Stomach smooth muscle (tissue), 2 donors: Measurements from ENCODE around the gene PPP6R2.

Experiments used
- H3K27ac ChIP-seq: one replicate; pipeline ENCODE4 v1.7.0; 2013; ENCODE audit warnings: mild to moderate bottlenecking, low read length, inconsistent platforms
- H3K27me3 ChIP-seq, 2 donors: one replicate each; pipeline ENCODE4 v1.7.0; 2013; ENCODE audit warnings: low read length in 2 of 2; ENCODE audit not compliant: insufficient read depth in 2 of 2, control insufficient read depth in 1 of 2
- H3K36me3 ChIP-seq, 2 donors: one replicate each; pipeline ENCODE4 v1.7.0; 2013; ENCODE audit warnings: low read length in 2 of 2; ENCODE audit not compliant: control insufficient read depth in 2 of 2, insufficient read depth in 2 of 2
- H3K4me1 ChIP-seq: one replicate; pipeline ENCODE4 v1.7.0; 2013; ENCODE audit warnings: low read length; ENCODE audit not compliant: control insufficient read depth, insufficient read depth
- H3K4me3 ChIP-seq, 2 donors: one replicate each; pipeline ENCODE4 v1.7.0; 2013; ENCODE audit warnings: low read length in 2 of 2
- H3K9ac ChIP-seq, 2 donors: one replicate each; pipeline ENCODE4 v1.7.0; 2013; ENCODE audit warnings: low read length in 2 of 2, mild to moderate bottlenecking in 1 of 2
- H3K9me3 ChIP-seq, 2 donors: one replicate each; pipeline ENCODE4 v1.7.0; 2013; ENCODE audit warnings: low read length in 2 of 2; ENCODE audit not compliant: control insufficient read depth in 2 of 2
- donor health status: healthy.
- donor health status: Pancreatic carcinoma.

The PPP6R2 gene

DNA sequence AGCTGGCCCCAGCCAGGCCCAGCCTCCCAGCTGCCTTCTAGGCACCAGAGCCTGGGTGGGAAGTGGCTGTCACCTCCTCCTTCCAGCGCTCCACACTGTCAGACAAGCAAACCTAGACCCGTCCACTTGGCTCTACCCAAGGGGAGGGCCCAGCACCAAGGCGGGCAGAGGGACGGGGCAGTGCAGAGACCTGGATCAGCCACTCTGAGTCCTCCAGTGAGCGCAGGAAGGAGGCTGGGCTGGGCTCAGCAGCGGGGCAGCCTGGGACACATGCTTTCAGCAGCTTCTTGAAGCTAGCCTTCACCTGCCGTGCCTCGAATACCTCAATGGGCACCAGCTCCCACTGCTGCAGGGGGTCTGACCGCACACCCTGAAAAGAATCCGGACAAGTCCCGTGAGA is 112.9 kb downstream of the PPP6R2 start:
- Histone ChIP-seq H3K36me3 (peaks cover 36 to 44% of the 10 kb centered on the region in 2 donors), H3K27me3 (no peaks in the 10 kb centered on the region), H3K9me3 (no peaks in the 10 kb centered on the region), H3K9ac (no peak overlapping the region), H3K4me3 (no peak overlapping the region), H3K4me1 (no peaks in the 10 kb centered on the region), H3K27ac (no peak overlapping the region)

DNA sequence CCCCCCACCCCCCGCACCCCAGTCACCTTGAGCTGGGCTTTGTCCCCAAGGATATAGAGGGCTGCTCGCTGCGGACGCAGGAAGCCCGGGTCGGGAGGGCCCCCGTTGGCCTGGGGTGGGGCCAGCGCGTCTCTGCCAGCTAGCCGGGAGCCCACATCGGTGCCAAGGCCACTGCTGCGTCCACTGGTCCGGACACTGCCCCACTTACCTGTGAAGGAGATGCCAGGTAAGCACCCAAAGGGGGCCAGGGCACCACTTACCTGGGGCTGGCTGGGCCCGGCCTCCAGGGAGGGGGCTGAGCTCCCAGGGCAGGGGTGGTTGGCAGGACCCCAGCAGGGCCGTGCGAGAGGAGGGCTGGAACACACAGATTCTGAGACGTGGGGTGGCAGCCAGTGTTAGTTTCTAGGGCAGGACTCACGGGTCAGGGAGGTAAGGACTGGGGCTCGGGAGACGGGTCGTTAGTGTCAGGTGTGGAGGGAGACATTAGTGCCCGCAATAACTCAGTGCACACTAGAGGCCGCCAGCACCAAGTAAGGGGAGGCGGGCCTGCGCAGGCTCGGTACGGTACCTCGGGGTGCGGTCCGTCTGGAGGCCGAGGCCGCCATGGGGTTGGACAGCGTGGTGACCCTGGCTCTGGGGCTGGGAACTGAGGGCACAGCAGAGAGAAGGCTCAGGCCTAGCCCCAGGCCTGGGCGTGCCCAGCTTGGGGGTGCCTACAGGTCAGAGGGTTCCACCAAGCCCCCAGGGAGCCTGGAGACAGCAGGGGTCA is 113.5 kb downstream of the PPP6R2 start:
- no peak overlapping the region for H3K27ac ChIP-seq
- no peaks in the 10 kb centered on the region for H3K27me3 ChIP-seq
- peaks cover 40 to 49% of the 10 kb centered on the region in 2 donors for H3K36me3 ChIP-seq
- H3K4me1 ChIP-seq: no peaks in the 10 kb centered on the region
- no peak overlapping the region for H3K4me3 ChIP-seq
- no peak overlapping the region for H3K9ac ChIP-seq
- H3K9me3 ChIP-seq: no peaks in the 10 kb centered on the region

DNA sequence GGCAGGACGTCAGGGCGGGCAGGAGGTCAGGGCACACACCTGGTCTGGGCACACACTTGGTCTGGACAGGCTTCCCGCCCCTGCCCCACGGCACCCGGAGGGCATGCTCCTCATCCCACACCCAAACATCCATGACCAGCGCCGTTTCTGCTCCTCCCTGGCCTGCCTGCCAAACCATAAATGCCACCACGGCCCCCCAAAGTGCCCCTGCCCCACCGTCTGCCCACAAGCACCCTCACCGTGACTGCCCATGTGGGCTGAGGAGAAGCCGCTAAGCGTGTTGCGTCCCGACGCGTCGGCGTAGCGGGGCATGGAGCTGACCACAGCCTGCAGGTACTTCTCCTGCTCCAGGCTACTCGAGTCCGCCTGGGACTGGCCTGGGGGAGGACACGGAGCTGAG is 115.9 kb downstream of the PPP6R2 start:
- H3K9ac ChIP-seq: no peak overlapping the region
- no peaks in the 10 kb centered on the region for H3K27me3 ChIP-seq
- peaks cover 51 to 60% of the 10 kb centered on the region in 2 donors for H3K36me3 ChIP-seq
- no peaks in the 10 kb centered on the region for H3K4me1 ChIP-seq
- H3K4me3 ChIP-seq: no peak overlapping the region
- no peak overlapping the region for H3K27ac ChIP-seq
- no peaks in the 10 kb centered on the region for H3K9me3 ChIP-seq

DNA sequence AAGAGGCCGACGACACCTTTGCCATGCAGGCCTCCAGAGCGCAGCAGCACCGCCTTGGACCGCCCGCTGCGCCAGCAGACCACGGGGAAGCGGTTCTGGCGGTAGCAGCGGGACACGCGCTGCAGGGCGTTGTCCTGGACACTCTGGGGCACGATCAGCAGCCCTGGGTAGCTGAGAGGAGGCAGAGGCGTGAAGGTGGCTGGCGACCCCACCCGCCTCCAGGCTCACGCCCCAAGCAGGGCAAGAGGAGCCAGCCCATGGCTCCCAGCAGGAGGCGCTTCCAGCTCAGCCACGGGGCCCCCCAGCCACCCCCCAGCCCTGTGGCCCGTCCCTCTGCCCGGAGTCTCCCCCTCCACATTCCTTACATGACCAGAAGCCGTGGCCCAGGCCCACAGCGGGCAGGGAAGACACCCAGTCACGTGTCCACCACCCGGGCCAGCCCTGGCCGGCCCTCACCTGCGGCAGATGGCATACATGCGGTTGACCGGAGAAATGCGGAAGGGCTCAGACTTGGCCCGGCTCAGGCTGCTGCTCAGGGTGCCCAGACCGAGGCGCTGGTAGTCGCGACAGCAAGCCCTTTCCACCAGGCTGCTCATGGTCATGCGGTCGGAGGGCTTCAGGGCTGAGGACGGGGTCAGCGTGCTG is 116.5 kb downstream of the PPP6R2 start:
- Histone ChIP-seq H3K9ac (no peak overlapping the region), H3K36me3 (peaks cover 53 to 63% of the 10 kb centered on the region in 2 donors), H3K9me3 (no peaks in the 10 kb centered on the region), H3K27ac (no peak overlapping the region), H3K27me3 (no peaks in the 10 kb centered on the region), H3K4me1 (no peaks in the 10 kb centered on the region), H3K4me3 (no peak overlapping the region)

DNA sequence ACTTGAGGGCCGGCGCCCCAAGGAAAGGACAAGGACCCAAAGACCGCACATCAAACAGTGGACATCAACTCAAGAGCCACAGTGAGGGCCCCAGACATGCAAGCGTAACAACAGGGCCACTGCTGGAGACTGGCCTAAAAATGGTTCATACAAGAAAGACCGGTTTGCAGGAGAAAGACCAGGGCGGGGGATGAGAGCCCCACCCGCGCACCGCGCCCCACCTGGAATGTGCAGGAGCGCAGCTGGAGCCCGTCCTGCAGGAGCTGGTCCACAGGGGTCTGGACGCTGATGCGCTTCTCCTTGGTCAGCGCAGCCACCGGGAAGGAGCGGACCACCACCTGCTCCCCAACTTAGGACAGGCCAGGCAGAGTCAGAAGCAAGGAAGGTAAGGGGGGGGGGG is 117.8 kb downstream of the PPP6R2 start:
- H3K27me3 ChIP-seq: no peaks in the 10 kb centered on the region

DNA sequence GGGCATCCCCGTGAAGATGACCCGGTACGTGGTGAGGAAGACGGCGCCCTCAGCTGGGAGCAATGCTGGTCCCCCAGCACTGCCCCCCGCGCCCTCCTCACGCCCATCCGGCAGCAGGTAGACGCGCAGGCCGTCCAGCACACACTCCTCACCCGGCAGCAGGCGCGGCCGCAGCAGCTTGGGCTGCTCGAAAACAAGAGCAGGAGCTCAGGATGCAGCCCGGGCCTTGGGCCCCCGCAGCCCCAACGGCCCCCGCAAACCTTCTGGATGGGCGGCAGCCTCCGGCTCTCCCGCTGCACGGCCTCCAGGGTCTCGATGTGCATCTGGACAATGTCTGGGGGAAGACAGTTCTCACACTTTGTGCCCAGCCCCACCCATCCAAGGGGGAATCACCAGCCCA is 118.4 kb downstream of the PPP6R2 start:
- Histone ChIP-seq H3K4me3 (no peak overlapping the region), H3K4me1 (no peaks in the 10 kb centered on the region), H3K36me3 (peaks cover 61 to 66% of the 10 kb centered on the region in 2 donors), H3K27me3 (no peaks in the 10 kb centered on the region), H3K27ac (no peak overlapping the region), H3K9ac (no peak overlapping the region), H3K9me3 (no peaks in the 10 kb centered on the region)

More for the DNA sequence above, 117.8 kb downstream of the PPP6R2 start:
- Histone ChIP-seq H3K9me3 (no peaks in the 10 kb centered on the region), H3K36me3 (peaks cover 59 to 64% of the 10 kb centered on the region in 2 donors), H3K27ac (no peak overlapping the region), H3K4me3 (no peak overlapping the region), H3K4me1 (no peaks in the 10 kb centered on the region), H3K9ac (no peak overlapping the region)

DNA sequence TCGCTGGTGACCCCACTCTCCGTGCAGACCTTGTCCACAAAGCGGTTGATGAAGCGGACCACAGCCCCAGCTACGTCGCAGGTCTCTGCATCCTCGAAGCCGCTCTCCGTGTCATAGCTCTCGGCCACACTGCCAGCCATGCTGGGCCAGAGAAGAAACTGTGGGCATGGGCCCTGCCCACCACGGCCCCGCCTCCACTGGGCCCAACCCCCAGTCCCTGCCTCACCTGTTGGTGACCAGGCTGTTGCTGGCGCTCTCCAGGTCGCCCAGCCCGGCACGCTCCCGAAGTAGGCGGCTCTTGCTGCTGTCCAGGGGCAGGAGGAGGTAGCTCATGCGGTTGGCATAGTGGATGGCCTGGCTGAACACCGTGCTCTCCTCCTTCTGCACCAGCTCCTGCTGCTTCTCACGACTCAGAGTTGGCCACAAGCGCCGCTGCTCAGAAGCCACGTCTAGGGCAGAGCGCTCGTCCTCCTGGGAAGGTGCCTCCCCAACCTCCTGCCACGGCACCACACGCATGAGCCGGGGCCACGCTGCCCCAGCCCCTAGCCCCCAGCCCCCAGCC is 118.9 kb downstream of the PPP6R2 start:
- no peak overlapping the region for H3K9ac ChIP-seq
- peaks cover 66 to 69% of the 10 kb centered on the region in 2 donors for H3K36me3 ChIP-seq
- no peaks in the 10 kb centered on the region for H3K27me3 ChIP-seq
- no peak overlapping the region for H3K27ac ChIP-seq
- no peak overlapping the region for H3K4me3 ChIP-seq
- H3K9me3 ChIP-seq: no peaks in the 10 kb centered on the region
- no peaks in the 10 kb centered on the region for H3K4me1 ChIP-seq

DNA sequence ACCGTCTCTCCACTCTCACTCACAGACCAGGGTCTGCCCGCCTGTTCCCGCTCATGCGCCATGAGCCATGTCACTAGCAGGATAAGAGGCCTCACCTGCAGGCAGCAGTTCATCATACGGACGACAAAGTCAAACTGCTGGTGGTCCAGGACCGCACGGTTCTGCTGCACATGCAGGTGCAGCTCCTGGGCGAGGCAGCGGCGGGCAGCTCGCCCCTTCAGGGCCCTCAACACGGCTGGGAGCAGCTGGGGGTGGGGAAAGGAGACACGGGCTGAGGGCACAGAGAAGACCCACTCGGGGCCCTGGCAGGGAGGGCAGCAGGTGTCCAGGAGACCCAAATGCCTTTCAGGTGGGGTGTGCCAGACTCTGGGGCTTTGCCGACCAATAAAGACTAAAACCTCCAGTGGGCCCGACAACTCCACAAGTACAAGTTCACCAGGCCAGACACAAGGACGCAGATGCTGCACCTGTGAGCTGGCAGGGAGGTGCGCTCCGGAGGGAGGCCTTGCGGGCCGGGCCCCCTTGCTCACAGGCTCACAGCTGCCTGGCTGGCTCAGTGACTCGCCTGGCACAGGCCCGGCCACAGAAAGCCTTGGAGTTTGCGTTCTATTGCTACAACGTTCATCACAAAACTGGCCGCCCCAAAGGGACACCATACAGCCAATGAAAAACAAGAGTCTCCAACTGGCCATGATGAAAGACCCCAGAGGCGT is 120.2 kb downstream of the PPP6R2 start:
- H3K9ac ChIP-seq: no peak overlapping the region
- H3K36me3 ChIP-seq: peaks cover 67 to 69% of the 10 kb centered on the region in 2 donors
- H3K9me3 ChIP-seq: no peaks in the 10 kb centered on the region
- H3K27me3 ChIP-seq: no peaks in the 10 kb centered on the region
- H3K4me3 ChIP-seq: no peak overlapping the region
- H3K4me1 ChIP-seq: no peaks in the 10 kb centered on the region
- no peak overlapping the region for H3K27ac ChIP-seq

DNA sequence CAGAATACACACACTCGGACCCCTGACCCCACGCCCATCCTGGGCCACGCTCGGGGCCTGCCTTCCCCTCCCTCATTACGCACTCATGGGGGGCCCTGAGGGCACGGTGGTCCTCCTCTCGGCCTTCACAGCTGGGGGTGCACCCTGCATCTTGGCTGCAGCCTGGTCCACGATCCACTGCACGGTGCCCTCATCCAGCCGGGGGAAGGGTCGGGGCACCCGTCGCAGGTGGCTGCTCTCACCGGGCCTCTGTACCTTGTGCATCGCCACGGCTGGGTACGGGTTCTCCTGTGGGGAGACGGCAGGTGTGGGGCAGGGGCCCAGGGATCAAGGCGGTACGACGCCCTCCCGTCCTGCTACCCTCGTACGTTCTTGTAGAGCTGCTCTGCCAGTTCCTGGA is 121.3 kb downstream of the PPP6R2 start:
- Histone ChIP-seq H3K9me3 (no peaks in the 10 kb centered on the region), H3K4me3 (no peak overlapping the region), H3K27ac (no peak overlapping the region), H3K4me1 (peaks cover 5% of the 10 kb centered on the region), H3K36me3 (peaks cover 61 to 64% of the 10 kb centered on the region in 2 donors), H3K27me3 (no peaks in the 10 kb centered on the region), H3K9ac (no peak overlapping the region)

DNA sequence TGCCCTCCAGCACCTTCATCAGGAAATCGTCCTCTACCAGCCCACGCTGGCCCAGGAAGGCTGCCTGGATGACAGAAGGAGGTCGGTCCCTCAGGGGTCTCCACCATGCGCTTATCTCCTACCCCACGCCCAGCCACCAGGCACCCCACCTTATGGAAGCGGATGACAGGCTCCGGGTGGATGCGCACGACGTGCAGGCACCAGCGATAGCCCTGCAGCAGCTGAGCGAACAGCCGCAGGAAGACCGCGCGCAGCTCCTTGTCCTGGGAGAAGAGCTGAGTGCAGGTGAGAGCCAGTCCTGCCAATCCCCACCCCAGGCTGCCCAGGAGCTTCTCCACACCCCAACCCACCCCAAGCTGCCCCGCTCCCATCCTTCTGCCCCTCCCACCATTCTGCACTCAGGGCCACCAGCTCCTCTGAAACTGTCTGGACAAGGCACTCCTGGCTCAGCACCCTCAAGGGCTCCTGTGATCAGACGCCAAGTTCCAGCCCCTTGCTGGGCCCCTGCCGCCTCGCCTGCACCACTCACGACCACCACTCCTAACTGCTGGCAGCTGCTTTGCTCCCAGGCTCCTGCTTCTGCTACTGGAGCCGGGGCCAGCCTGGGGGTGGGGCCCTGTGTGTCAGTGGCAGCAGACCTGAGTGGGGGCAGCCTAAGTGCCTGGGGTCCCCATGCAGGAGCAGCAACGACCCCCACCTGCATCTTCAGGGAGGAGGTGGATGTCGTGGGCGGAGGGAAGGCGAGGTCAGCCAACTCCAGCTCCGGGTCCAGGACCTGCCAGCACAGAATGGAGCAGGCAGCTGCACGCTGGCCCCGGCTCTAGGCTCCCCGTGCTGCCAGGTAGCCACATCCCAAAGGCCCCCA is 122.2 kb downstream of the PPP6R2 start:
- no peak overlapping the region for H3K27ac ChIP-seq
- H3K36me3 ChIP-seq: peaks cover 57 to 60% of the 10 kb centered on the region in 2 donors
- H3K9ac ChIP-seq: no peak overlapping the region
- H3K9me3 ChIP-seq: no peaks in the 10 kb centered on the region
- H3K4me1 ChIP-seq: peaks cover 10% of the 10 kb centered on the region
- no peaks in the 10 kb centered on the region for H3K27me3 ChIP-seq
- no peak overlapping the region for H3K4me3 ChIP-seq
